ENCODE data around the gene CSNK2A2.

DNA sequence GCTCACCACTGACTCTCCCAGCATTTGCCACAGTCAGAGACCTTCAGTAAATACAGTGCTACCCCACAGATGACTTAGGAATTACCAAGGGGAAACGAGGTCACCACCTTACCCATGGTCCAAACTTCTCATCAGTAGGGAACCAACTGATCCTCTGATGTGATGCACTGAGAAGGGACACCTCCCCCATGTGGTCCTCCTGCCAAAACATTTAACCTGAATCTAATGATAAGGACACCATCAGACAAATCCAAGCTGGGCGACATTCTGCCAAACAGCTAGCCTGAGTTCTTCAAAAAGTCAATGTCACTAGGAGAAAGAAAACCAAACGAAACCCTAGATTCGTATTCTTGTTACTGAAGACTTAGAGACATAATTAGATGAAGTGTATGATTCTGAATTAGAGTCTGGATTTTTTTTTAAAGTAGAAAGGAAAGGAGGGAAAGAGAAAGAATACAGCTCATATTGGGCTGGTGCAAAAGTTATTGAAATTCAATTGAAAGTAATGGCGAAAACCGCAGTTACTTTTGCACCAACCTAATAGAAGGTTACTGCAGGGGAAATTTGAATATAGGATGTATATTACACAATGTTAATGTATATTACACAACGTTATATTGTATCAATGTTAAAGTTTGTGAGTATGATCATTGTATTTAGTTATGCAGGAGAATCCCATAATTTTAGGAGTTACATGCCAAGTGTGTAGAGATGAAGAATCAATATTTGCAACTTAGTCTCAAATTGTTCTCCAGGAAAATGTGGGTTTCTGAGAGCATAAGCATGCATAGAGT is 2.3 kb upstream of the CSNK2A2 start:
- TF ChIP-seq, protein P1, sequence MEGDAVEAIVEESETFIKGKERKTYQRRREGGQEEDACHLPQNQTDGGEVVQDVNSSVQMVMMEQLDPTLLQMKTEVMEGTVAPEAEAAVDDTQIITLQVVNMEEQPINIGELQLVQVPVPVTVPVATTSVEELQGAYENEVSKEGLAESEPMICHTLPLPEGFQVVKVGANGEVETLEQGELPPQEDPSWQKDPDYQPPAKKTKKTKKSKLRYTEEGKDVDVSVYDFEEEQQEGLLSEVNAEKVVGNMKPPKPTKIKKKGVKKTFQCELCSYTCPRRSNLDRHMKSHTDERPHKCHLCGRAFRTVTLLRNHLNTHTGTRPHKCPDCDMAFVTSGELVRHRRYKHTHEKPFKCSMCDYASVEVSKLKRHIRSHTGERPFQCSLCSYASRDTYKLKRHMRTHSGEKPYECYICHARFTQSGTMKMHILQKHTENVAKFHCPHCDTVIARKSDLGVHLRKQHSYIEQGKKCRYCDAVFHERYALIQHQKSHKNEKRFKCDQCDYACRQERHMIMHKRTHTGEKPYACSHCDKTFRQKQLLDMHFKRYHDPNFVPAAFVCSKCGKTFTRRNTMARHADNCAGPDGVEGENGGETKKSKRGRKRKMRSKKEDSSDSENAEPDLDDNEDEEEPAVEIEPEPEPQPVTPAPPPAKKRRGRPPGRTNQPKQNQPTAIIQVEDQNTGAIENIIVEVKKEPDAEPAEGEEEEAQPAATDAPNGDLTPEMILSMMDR (IDR thresholded peaks at IDR 0.05; ENCODE audit: insufficient read depth, low read depth, low read length), result no peak
- TF ChIP-seq EZH2 (IDR thresholded peaks at IDR 0.05; ENCODE audit: insufficient read depth, low read length), result no peak

All from astrocyte (in vitro differentiated cells and primary cell).